HepG2 (cell line): ENCODE results near the gene CIAO2B. TPM values are rescaled to one million over a fixed set of nuclear protein-coding genes. Genes with fewer than 3 reads are reported as not detected.

Source experiments
- ATAC-seq: fragments of 200-7000 bp; cut with Tn5 transposase; 3 replicates; pipeline ENCODE4 v1.9.1; 2020; ENCODE audit warnings: mild to moderate bottlenecking, moderate library complexity
- BruUV-seq: library from RNA; stranded (reverse); fragments of 400-500 nt; replicated peaks from 2 replicates; lab custom pipeline; 2021; lab: Mats Ljungman, UMichigan
- CTCF ChIA-PET: fragments of 300-600 bp; formaldehyde crosslinking; extraction: SDS; loops from one replicate; lab custom pipeline; 2021; ENCODE audit warnings: low total read pairs, inconsistent platforms, low intra/inter-chr PET ratio; lab: Yijun Ruan, JAX
- POLR2A ChIA-PET: fragments of 350-600 bp; sonication (Branson Sonifier 250); formaldehyde crosslinking; loops from one replicate; lab custom pipeline; 2020; ENCODE audit warnings: antibody characterized with exemption, inconsistent platforms; lab: Yijun Ruan, JAX
- DNase-seq: peaks from one replicate; pipeline ENCODE4 v3.0.0-alpha.2; 2015; ENCODE audit warnings: low spot score
- FAIRE-seq: peaks from 3 replicates; lab custom pipeline; 2011; peaks lifted over from hg19 to GRCh38; lab: Jason Lieb, UNC
- H2AFZ ChIP-seq: one replicate; pipeline ENCODE4 v1.6.1; 2011; ENCODE audit warnings: low read length, inconsistent platforms
- H3K27ac ChIP-seq: fragments of 300-600 bp; 3 replicates; pipeline ENCODE4 v1.8.0; 2011; ENCODE audit warnings: mixed run types, mild to moderate bottlenecking, mixed read lengths, low read length, inconsistent platforms; ENCODE audit not compliant: insufficient read depth; ENCODE audit errors: extremely low read length
- H3K27me3 ChIP-seq, 2 experiments: fragments of 200-600 bp in 1 of 2; 2 replicates in 1 of 2; 3 replicates in 1 of 2; pipeline versions ENCODE4 v1.6.0 to v1.8.0; 2011; ENCODE audit warnings: low read length in 2 of 2, mild to moderate bottlenecking in 2 of 2, moderate library complexity in 2 of 2, inconsistent platforms in 1 of 2; ENCODE audit not compliant: insufficient read depth in 2 of 2, control insufficient read depth in 1 of 2
- H3K36me3 ChIP-seq, 2 experiments: fragments of 200-600 bp in 1 of 2; replicated peaks in 1 of 2; 2 replicates in 1 of 2; 3 replicates in 1 of 2; pipeline versions ENCODE4 v1.5.1 to v1.8.0; 2011; ENCODE audit warnings: low read length in 2 of 2, inconsistent platforms in 1 of 2; ENCODE audit not compliant: insufficient read depth in 2 of 2, control insufficient read depth in 1 of 2
- H3K4me1 ChIP-seq: 2 replicates; pipeline ENCODE4 v1.5.1; 2012; ENCODE audit warnings: low read length, inconsistent platforms; ENCODE audit not compliant: insufficient read depth
- H3K4me2 ChIP-seq: 2 replicates; pipeline ENCODE4 v1.6.0; 2011; ENCODE audit warnings: low read depth, low read length, inconsistent platforms
- H3K4me3 ChIP-seq, 3 experiments: fragments of 200-600 bp in 1 of 3; sonication (generic), shearing (Covaris generic) in 1 of 3; replicated peaks in 1 of 3; 2 replicates each; pipeline ENCODE4 v1.5.1; 2011 to 2016; ENCODE audit warnings: low read length in 3 of 3, inconsistent platforms in 2 of 3, low read depth in 2 of 3, mild to moderate bottlenecking in 2 of 3, control low read depth in 1 of 3, mixed read lengths in 1 of 3; ENCODE audit not compliant: insufficient read depth in 1 of 3
- H3K79me2 ChIP-seq: one replicate; pipeline ENCODE4 v1.6.1; 2011; ENCODE audit warnings: low read length, inconsistent platforms; ENCODE audit not compliant: insufficient read depth
- H3K9ac ChIP-seq: 2 replicates; pipeline ENCODE4 v1.6.0; 2011; ENCODE audit warnings: mild to moderate bottlenecking, low read depth, low read length, inconsistent platforms; ENCODE audit not compliant: insufficient read depth
- H3K9me3 ChIP-seq: 2 replicates; pipeline ENCODE4 v1.5.1; 2012; ENCODE audit warnings: mild to moderate bottlenecking, low read length
- H4K20me1 ChIP-seq: 2 replicates; pipeline ENCODE4 v1.6.0; 2011; ENCODE audit warnings: inconsistent platforms, mild to moderate bottlenecking, low read length, moderate library complexity; ENCODE audit not compliant: insufficient read depth
- DPF2 ChIP-seq: sonication (generic); formaldehyde crosslinking; IDR thresholded peaks from 2 replicates; pipeline ENCODE4 v1.4.0; 2020; ENCODE audit warnings: mild to moderate bottlenecking, low read depth, missing genetic modification reagents, borderline replicate concordance
- RFX1 ChIP-seq: fragments of 450-650 bp; IDR thresholded peaks from 2 replicates; pipeline ENCODE4 v1.6.1; 2017
- WGBS: methylation state at CpG from one replicate; pipeline ENCODE4 v1.1.6; 2017; ENCODE audit warnings: low lambda C conversion rate; 5-methylcytosine and 5-hydroxymethylcytosine counted together
- in situ Hi-C: cut with HindIII; loops from 2 replicates; pipeline ENCODE4 v1.10.0; 2017; ENCODE audit warnings: low pct_unique_long_range_greater_than_20kb; ENCODE audit not compliant: extremely low pct_ligation_motif_present
- intact Hi-C: fragments of 100-400 bp; cut with micrococcal nuclease; formaldehyde crosslinking; loops from one replicate; pipeline ENCODE4 v1.10.0; 2022; ENCODE audit not compliant: unreplicated experiment
- polyA plus RNA-seq, 8 experiments: library from polyadenylated mRNA; depleted of rRNA in 3 of 8; stranded (reverse) in 7 of 8; unstranded in 1 of 8; fragments of >200 nt; fragmentation: Illumina TruSeq in 4 of 8; extraction: Trizol in 4 of 8; gene quantifications; 2 replicates each; pipeline versions ENCODE4 v1.2.1 to v1.2.3, GENCODE V29; 2011 to 2016; ENCODE audit warnings: low read depth in 4 of 8, missing spikeins in 1 of 8, mixed read lengths in 1 of 8; ENCODE audit not compliant: insufficient read depth in 1 of 8
- total RNA-seq, 5 experiments: library from RNA; depleted of rRNA; stranded (reverse); fragments of >200 nt; fragmentation: Illumina TruSeq; extraction: Trizol; gene quantifications; 2 replicates each; pipeline ENCODE4 v1.2.3, GENCODE V29; 2016; ENCODE audit warnings: low read depth in 1 of 5
- TF ChIP-seq, protein P1 (sequence below): sonication (generic); formaldehyde crosslinking; IDR thresholded peaks from 2 replicates; pipeline ENCODE4 v1.5.0; 2020; ENCODE audit warnings: missing genetic modification reagents, mild to moderate bottlenecking, borderline replicate concordance
- TF ChIP-seq, protein P2 (sequence below): sonication (generic); IDR thresholded peaks from 2 replicates; pipeline ENCODE4 v1.6.1; 2016; ENCODE audit warnings: low read depth, borderline replicate concordance
- TF ChIP-seq, protein P3 (sequence below): sonication (generic); formaldehyde crosslinking; IDR thresholded peaks from 2 replicates; pipeline ENCODE4 v1.4.0; 2020; ENCODE audit warnings: missing genetic modification reagents, mild to moderate bottlenecking, borderline replicate concordance

CIAO2B gene
- total and polyA plus RNA-seq, 2 of the 13 experiments (the other 11 are each of a cell fraction or from before 2014, with no cell fraction given): 157 to 293 TPM

DNA sequence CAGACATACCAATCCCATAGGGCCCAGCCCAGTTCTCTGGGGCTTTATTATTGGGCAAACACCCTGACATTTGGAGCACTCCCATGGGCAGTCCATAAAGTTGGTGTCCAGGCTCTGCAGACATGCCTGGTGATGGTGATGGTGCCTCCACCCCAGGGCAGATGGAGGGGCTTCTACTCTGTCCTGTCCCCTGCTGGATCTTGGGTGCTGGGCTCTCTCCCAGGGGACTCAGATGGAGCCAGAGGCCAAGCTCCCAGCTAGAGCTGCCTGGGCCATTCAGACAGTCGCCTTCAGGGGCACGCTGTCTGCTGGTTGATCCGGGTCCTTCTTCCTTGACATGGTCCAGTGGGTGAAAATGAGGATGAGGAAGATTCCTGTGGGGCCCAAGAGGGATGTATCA lies 26.1 kb downstream of the CIAO2B start:
- Histone ChIP-seq H3K4me3 (no peak overlapping the region), H3K79me2 (no peaks in the 10 kb centered on the region), H3K36me3 (no peaks in the 10 kb centered on the region), H3K4me1 (peaks cover 64% of the 10 kb centered on the region), H3K9ac (no peak overlapping the region), H3K27me3 (no peaks in the 10 kb centered on the region; a peak in 1 of 5 replicates)
- CTCF ChIA-PET: no interaction called here
- DNase-seq: no peak
- WGBS: 83% methylated on average over 3 of the region's 3 CpGs
- TF ChIP-seq, protein P1, sequence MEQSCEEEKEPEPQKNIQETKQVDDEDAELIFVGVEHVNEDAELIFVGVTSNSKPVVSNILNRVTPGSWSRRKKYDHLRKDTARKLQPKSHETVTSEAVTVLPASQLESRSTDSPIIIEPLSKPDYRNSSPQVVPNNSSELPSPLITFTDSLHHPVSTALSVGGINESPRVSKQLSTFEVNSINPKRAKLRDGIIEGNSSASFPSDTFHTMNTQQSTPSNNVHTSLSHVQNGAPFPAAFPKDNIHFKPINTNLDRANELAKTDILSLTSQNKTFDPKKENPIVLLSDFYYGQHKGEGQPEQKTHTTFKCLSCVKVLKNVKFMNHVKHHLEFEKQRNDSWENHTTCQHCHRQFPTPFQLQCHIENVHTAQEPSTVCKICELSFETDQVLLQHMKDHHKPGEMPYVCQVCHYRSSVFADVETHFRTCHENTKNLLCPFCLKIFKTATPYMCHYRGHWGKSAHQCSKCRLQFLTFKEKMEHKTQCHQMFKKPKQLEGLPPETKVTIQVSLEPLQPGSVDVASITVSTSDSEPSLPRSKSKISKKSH (CRISPR knock-in tag): 0 out of 2 replicates have a peak, but pooled peaks have one; percentile 40
- no peak for TF ChIP-seq DPF2 (CRISPR knock-in tag)
- TF ChIP-seq RFX1: no peak
- TF ChIP-seq, protein P2, sequence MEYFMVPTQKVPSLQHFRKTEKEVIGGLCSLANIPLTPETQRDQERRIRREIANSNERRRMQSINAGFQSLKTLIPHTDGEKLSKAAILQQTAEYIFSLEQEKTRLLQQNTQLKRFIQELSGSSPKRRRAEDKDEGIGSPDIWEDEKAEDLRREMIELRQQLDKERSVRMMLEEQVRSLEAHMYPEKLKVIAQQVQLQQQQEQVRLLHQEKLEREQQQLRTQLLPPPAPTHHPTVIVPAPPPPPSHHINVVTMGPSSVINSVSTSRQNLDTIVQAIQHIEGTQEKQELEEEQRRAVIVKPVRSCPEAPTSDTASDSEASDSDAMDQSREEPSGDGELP: no peak
- TF ChIP-seq, protein P3, sequence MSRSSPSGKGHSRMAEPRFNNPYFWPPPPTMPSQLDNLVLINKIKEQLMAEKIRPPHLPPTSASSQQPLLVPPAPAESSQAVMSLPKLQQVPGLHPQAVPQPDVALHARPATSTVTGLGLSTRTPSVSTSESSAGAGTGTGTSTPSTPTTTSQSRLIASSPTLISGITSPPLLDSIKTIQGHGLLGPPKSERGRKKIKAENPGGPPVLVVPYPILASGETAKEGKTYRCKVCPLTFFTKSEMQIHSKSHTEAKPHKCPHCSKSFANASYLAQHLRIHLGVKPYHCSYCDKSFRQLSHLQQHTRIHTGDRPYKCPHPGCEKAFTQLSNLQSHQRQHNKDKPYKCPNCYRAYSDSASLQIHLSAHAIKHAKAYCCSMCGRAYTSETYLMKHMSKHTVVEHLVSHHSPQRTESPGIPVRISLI (CRISPR knock-in tag): no peak
- TF ChIP-seq, all 625 proteins: peak for 1
- in situ Hi-C loops (no loop called here), intact Hi-C loops (no loop called here)
- no peak for FAIRE-seq
- no peak overlapping the region for H3K27ac ChIP-seq
- ATAC-seq: no peak
- H4K20me1 ChIP-seq: no peaks in the 10 kb centered on the region
- no peak overlapping the region for H2AFZ ChIP-seq
- no peak overlapping the region for H3K4me2 ChIP-seq
- no TSS peak for BruUV-seq
- POLR2A ChIA-PET: no interaction called here
- no peaks in the 10 kb centered on the region for H3K9me3 ChIP-seq
